Natural killer cell (primary cell): ENCODE measurements around the gene TPST1. TPM values are rescaled to one million over a fixed set of nuclear protein-coding genes. Genes with fewer than 3 reads are reported as not detected.

Experiments
- ATAC-seq, 3 donors: fragments of 150-1000 bp in 2 of 3; fragments of 200-7000 bp in 1 of 3; cut with Tn5 transposase; 1 replicate in 1 of 3; 2 replicates in 2 of 3; pipeline ENCODE4 v1.10.0; 2021; ENCODE audit warnings: mild to moderate bottlenecking in 2 of 3, moderate library complexity in 2 of 3
- DNase-seq, 2 donors: peaks; one replicate each; pipeline versions ENCODE4 v3.0.0 to v3.0.0-alpha.2; 2013 to 2021; ENCODE audit warnings: mixed read lengths in 1 of 2
- H3K27ac ChIP-seq: one replicate; pipeline ENCODE4 v1.5.1; 2013; ENCODE audit warnings: mild to moderate bottlenecking, low read length
- H3K27me3 ChIP-seq: one replicate; pipeline ENCODE4 v1.6.1; 2013; ENCODE audit warnings: low read length; ENCODE audit not compliant: control insufficient read depth, insufficient read depth
- H3K36me3 ChIP-seq: one replicate; pipeline ENCODE4 v1.6.1; 2013; ENCODE audit warnings: low read length; ENCODE audit not compliant: control insufficient read depth, insufficient read depth
- H3K4me1 ChIP-seq: one replicate; pipeline ENCODE4 v1.6.1; 2013; ENCODE audit warnings: low read length; ENCODE audit not compliant: control insufficient read depth, insufficient read depth
- H3K4me3 ChIP-seq: one replicate; pipeline ENCODE4 v1.5.1; 2013; ENCODE audit warnings: low read length
- H3K9me3 ChIP-seq: one replicate; pipeline ENCODE4 v1.6.1; 2013; ENCODE audit warnings: low read length; ENCODE audit not compliant: control insufficient read depth, insufficient read depth
- H3K27ac Mint-ChIP-seq, 2 donors: one replicate each; pipeline ENCODE4 v1.8.0; 2022; ENCODE audit warnings: mild to moderate bottlenecking in 2 of 2, mixed read lengths in 2 of 2, moderate library complexity in 1 of 2
- H3K27me3 Mint-ChIP-seq, 2 donors: one replicate each; pipeline ENCODE4 v1.8.0; 2022; ENCODE audit warnings: low read depth in 2 of 2, mixed read lengths in 2 of 2
- H3K36me3 Mint-ChIP-seq: one replicate; pipeline ENCODE4 v1.8.0; 2022; ENCODE audit warnings: mixed read lengths
- H3K4me1 Mint-ChIP-seq, 2 donors: one replicate each; pipeline ENCODE4 v1.8.0; 2022; ENCODE audit warnings: mixed read lengths in 2 of 2
- H3K4me3 Mint-ChIP-seq: one replicate; pipeline ENCODE4 v1.8.0; 2022; ENCODE audit warnings: mild to moderate bottlenecking, moderate library complexity, mixed read lengths
- H3K9me3 Mint-ChIP-seq, 2 donors: one replicate each; pipeline ENCODE4 v1.8.0; 2022; ENCODE audit warnings: mixed read lengths in 2 of 2
- CTCF ChIP-seq: fragments of 200-600 bp; IDR thresholded peaks from one replicate; pipeline ENCODE4 v1.8.0; 2022; ENCODE audit warnings: antibody characterized with exemption
- WGBS: methylation state at CpG from one replicate; pipeline ENCODE4 v1.1.7; 2013; ENCODE audit warnings: missing lambda C conversion rate; ENCODE audit not compliant: insufficient coverage; 5-methylcytosine and 5-hydroxymethylcytosine counted together
- intact Hi-C: fragments of 100-400 bp; cut with micrococcal nuclease; formaldehyde crosslinking; loops from one replicate; pipeline ENCODE4 v1.14.2; 2022
- total RNA-seq, 4 donors: library from RNA; stranded (reverse); fragments of 120-200 nt in 1 of 4; gene quantifications; one replicate each; pipeline versions ENCODE4 v1.2.3 to v1.2.4, GENCODE V29; 2013 to 2022

The TPST1 gene
- total RNA-seq, 3 donors from 2014 or later (not counting 1 experiment from before 2014, with no cell fraction given), result 10.4 to 17.3 (median 14.3) TPM

GRCh38 chr7:66186991-66187390 lies 18.1 kb upstream of the TPST1 start:
- ATAC-seq, result no peak
- Histone ChIP-seq H3K4me1 (no peaks in the 10 kb centered on the region), H3K36me3 (no peaks in the 10 kb centered on the region), H3K4me3 (no peak overlapping the region), H3K9me3 (no peaks in the 10 kb centered on the region), H3K27ac (no peak overlapping the region), H3K27me3 (no peaks in the 10 kb centered on the region)
- 92% methylated on average over 4 of the region's 4 CpGs for WGBS
- Mint-ChIP-seq H3K4me1 (no peaks in the 10 kb centered on the region), H3K27me3 (no peaks in the 10 kb centered on the region), H3K4me3 (no peak overlapping the region), H3K27ac (no peak overlapping the region), H3K9me3 (no peaks in the 10 kb centered on the region), H3K36me3 (no peaks in the 10 kb centered on the region)
- TF ChIP-seq CTCF, result no peak
- intact Hi-C loops, result no loop called here
- DNase-seq, result no peak

- H3K4me3 ChIP-seq, result no peak overlapping the region
- no peak overlapping the region for H3K27ac Mint-ChIP-seq
- H3K36me3 Mint-ChIP-seq, result no peaks in the 10 kb centered on the region
- DNase-seq (no peak), ATAC-seq (no peak)
- H3K27me3 Mint-ChIP-seq, result no peaks in the 10 kb centered on the region
- no peak overlapping the region for H3K27ac ChIP-seq
- H3K27me3 ChIP-seq, result no peaks in the 10 kb centered on the region
- H3K4me1 Mint-ChIP-seq, result no peaks in the 10 kb centered on the region
- H3K4me3 Mint-ChIP-seq, result no peak overlapping the region
- intact Hi-C loops, result no loop called here
- no peaks in the 10 kb centered on the region for H3K4me1 ChIP-seq
- no peaks in the 10 kb centered on the region for H3K36me3 ChIP-seq
- WGBS, result 63% methylated on average over 1 of the region's 1 CpG
- H3K9me3 Mint-ChIP-seq, result no peaks in the 10 kb centered on the region
- no peaks in the 10 kb centered on the region for H3K9me3 ChIP-seq
- TF ChIP-seq CTCF, result no peak
Measured at GRCh38 chr7:66187905-66188304, 17.2 kb upstream of the TPST1 start.

- H3K4me1 Mint-ChIP-seq, result no peaks in the 10 kb centered on the region
Measured at GRCh38 chr7:66188645-66189044, 16.5 kb upstream of the TPST1 start.

More at GRCh38 chr7:66188645-66189044, 16.5 kb upstream of the TPST1 start:
- no peak overlapping the region for H3K27ac Mint-ChIP-seq
- H3K36me3 Mint-ChIP-seq, result no peaks in the 10 kb centered on the region
- H3K4me3 Mint-ChIP-seq, result no peak overlapping the region
- H3K4me3 ChIP-seq, result no peak overlapping the region
- intact Hi-C loops, result no loop called here
- DNase-seq (no peak), ATAC-seq (no peak)
- no peaks in the 10 kb centered on the region for H3K4me1 ChIP-seq
- 89% methylated on average over 2 of the region's 2 CpGs for WGBS
- no peaks in the 10 kb centered on the region for H3K9me3 Mint-ChIP-seq
- H3K27me3 Mint-ChIP-seq, result no peaks in the 10 kb centered on the region
- TF ChIP-seq CTCF, result no peak
- H3K9me3 ChIP-seq, result no peaks in the 10 kb centered on the region
- H3K27me3 ChIP-seq, result no peaks in the 10 kb centered on the region
- H3K27ac ChIP-seq, result no peak overlapping the region
- H3K36me3 ChIP-seq, result no peaks in the 10 kb centered on the region
